HCEC 1CT (cell line): ENCODE measurements around the gene ERGIC3.
A peak's percentile ranks its signal among the peaks of the same experiment; 100 is the strongest.

Experiments
- DNase-seq: peaks from one replicate; pipeline ENCODE4 v3.0.0-alpha.2; 2017

Gene ERGIC3

DNA sequence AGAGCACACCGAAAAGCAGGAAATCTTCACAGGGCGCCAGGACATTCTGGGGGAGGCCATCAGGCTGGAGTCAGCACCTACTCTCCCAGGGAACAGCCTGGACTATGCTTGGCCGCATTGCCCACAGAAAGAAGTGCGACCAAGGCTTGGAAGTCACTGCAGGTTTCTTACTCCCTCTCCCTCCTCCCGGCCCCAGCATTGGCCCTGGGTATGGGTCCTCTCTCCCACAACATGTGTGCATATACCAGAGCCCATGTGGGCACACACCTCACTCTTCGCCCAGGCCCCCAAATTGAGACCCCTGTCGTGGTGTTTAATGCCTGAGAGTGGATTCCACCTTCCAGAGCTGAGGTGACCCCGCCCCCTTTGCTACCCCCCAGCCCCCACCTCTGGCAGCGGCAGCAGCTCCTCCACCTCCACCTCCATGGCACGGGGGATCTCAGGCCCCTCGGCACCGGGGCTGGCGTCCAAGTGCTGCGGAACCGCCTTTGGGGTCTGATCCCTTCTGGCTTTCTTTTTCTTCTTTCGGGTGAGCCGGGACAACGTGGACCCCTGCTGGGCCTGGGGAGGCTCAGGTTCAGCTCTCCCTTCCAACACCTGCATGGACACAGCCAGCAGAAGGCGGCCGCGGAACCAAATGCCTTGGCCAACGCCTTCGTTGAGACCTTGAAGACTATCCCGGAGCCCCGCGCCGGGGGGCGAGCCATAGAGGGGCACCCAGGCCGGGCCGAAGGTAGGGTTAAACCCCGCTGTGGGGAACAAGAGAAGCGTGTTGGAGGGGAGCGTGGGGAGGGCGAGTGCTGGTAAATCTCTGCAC, 58.5 kb downstream of the ERGIC3 start:
- no peak for DNase-seq

DNA sequence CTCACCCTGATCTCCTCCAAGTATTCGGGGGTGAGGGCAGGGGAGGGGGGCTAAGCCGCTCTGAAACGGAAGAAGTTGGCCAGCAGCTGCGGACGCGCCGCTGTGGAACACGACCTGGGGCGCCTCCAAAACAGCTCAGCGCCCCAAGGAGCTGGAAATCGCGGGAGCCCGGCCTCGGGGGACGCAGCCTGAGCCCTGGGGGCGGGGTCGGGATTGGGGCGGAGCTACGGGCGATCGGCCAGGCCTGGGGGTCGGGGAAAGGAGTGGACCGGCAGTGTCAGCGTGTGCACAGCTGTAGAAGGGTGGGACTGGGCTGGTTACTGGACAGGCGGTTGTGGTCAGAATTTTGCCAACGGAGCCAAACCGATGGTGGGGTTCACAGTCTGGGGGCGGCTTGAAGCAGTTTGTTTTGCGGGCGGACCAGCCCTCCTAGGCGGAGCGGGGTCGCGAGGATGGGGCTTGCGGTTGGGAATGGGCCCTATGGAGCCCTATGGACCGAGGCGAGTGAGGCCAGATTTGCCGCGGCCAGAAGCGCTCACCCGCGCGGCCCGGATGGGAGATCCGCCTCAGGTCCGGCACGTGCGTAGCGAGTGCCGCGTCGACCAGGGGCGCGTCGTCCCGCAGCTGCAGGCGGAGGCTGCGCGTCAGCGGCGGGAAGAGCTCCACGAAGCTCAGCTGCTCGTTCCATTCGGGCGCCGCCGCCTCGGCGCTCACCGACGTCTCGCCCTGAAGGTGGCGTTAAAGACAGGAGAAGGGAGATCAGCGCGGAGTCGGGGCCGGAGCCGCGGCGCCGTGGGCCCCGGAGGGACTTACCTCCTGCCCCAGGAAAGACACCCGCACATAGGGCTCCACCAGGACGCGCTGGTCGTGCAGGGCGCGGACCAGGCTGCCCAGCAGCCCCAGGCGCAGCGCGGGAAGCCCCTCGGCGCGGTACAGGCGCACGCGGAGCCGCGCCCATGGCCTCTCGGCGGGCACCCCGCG, 59.4 kb downstream of the ERGIC3 start:
- peak; percentile 33 for DNase-seq

DNA sequence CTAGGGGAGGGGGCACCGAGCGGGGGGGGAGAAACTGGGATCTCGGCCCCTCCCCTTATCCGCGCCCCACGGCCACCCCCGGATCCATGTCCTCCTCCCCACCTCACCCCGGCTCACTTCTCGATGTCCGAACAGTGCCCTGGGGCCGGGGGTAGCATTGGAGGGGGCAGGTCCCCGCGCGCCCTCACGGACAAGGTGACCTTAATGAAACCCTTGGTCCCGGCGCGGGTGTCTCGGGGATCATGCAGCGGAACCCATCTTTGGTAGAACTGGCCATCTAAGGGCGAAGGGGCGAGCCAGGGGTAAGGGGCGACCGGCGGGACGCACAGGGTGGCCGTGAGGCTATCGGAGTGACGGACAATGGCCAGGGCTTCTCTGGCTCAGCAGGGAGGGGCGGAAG, 60.1 kb downstream of the ERGIC3 start:
- no peak for DNase-seq

DNA sequence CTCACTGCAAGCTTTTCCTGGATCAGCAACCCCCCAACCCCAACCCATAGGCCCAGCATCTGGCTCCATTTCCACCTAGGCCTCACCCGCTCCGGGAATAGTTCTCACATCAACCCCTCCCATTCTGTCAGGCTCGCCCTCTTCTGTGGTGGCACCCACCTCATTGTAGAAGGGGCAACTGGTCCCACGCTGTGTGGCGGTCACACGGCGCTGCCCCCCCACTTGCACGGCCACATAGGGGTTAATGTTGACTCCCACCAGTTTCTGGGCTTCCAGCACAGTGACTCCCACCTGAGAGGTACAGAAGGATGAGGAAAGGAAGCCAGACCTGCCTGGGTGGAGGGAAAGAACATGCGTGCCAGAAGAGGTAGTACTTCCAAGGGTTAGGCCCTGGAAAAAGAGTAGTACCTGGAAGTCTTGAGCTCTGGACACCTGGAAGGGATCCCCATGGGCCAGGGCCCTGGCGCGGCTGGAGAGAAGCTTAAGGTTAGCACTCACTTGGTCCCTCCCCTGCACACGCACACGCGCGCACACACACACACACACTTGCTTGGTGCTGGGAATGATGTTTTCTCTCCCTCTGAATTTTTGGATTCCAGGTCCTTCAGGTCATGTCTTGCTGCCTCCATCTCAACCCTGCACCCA, 61.1 kb downstream of the ERGIC3 start:
- no peak for DNase-seq

DNA sequence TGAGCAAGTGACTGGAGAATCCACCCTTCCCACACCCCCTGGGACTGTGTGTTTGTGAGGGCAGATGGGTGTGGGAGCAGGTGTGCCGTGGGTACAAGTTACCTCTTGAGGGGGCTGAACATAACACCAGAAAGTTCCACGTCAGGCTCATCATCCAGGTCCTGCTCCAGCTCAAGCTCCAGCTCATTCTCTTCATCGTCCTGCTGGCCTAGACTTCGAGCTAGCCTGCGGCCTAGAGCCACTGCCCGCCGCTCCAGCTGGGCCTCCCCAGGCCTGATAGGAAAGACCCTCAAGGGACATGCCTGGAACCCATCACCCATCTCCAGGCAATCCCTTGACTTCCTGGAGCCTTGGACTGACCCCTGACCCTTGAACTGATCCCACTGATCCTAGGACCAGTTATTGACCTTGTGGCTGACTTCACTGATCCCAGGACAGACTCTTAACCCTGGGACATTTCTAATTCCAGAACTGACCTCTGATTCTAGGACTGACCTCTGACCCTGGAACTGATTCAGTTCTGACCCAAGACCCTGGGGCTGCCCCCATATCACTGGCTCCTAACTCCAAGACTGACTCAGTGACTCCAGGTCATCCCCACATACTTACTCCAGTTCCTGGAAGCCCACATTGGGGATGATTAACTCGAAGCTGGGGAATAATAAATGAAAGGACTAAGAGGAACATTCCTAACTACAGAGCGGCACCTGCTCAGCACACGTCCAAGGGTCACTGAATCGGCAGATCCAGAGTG, 62.0 kb downstream of the ERGIC3 start:
- DNase-seq, result no peak

DNA sequence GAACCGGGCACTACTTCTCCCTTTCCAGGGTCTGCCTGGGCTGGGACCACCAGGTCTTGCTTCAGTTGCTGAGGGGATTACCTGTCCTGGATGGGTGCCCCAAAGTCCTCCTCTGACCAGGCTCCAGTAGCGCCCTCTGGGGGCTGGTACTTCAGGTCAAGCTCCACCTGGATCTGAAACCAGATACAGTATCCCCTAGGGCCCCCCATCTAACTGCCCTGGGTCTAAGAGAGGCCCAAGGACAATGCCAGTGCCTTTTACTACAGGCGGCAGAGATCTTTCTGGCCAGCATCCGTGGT, 62.5 kb downstream of the ERGIC3 start:
- DNase-seq, result no peak

DNA sequence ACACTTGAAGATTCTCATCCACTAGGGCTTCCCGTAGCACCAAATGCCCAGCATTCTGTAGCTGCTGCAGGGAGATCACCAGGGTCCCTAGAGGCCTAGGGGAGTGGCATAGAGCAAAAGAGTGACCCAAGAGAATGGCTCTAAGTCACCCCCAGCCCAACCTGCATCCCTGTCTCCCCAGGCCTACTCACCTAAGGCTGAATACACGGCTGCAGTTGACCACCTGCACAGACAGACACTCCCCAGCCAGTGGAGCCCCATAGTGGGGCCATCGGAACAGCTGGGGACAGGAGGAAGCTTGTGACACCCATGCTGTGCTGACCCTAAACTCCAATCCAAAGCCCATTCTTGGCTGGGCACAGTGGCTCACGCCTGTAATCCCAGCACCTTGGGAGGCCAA, 64.2 kb downstream of the ERGIC3 start:
- DNase-seq, result no peak
